GM19468 (cell line): Measurements from ENCODE around the gene ATAD1.
"Not testable (repeated sequence)": the region's sequence is repeated elsewhere in the genome, so short reads cannot be mapped to it uniquely, and the experiment has no call there.

Experiments used
- ATAC-seq: cut with Tn5 transposase; IDR thresholded peaks from one replicate; pipeline ENCODE4 v1.9.1; 2021; ENCODE audit warnings: mild to moderate bottlenecking, moderate library complexity, moderate number of reproducible peaks; ENCODE audit not compliant: unreplicated experiment; ENCODE audit errors: extremely low read depth

ATAD1 gene

GRCh38 chr10:87817609-87818504 lies at the start of gene ATAD1:
ATAD1 (minus strand) TSS chr10:87818226; CDS start chr10:87814599, 3,627 bp downstream.
- peak; percentile 74 for ATAC-seq

- no peak for ATAC-seq
These were observed 49.4 kb upstream of the ATAD1 start for GRCh38 chr10:87867453-87867852.

GRCh38 chr10:87866412-87866974 lies 48.5 kb upstream of the ATAD1 start:
- ATAC-seq = no peak

GRCh38 chr10:87865241-87865881 lies 47.3 kb upstream of the ATAD1 start:
- ATAC-seq = no peak

- no peak for ATAC-seq
These were observed 46.6 kb upstream of the ATAD1 start for GRCh38 chr10:87864496-87865059.

GRCh38 chr10:87863951-87864495 lies 46.0 kb upstream of the ATAD1 start:
- ATAC-seq = not testable (repeated sequence)

- ATAC-seq = peak; percentile 23
These were observed 45.3 kb upstream of the ATAD1 start, which contains the start of the genes KLLN and PTEN for GRCh38 chr10:87863053-87863943. KLLN (minus strand) TSS chr10:87863533; CDS start chr10:87862487, 1,046 bp downstream. PTEN (plus strand) TSS chr10:87863625; CDS start chr10:87864470, 845 bp downstream.

GRCh38 chr10:87862679-87863052 lies 44.6 kb upstream of the ATAD1 start:
- ATAC-seq = no peak

- peak; percentile 21 for ATAC-seq
These were observed 44.1 kb upstream of the ATAD1 start for GRCh38 chr10:87861953-87862678.

- ATAC-seq = no peak
These were observed 43.5 kb upstream of the ATAD1 start for GRCh38 chr10:87861566-87861952.

- ATAC-seq = no peak
These were observed 42.9 kb upstream of the ATAD1 start for GRCh38 chr10:87860816-87861403.

GRCh38 chr10:87860156-87860795 lies 42.2 kb upstream of the ATAD1 start:
- no peak for ATAC-seq

GRCh38 chr10:87855665-87856064 lies 37.6 kb upstream of the ATAD1 start:
- ATAC-seq = not testable (repeated sequence)

GRCh38 chr10:87855247-87855646 lies 37.2 kb upstream of the ATAD1 start:
- ATAC-seq = not testable (repeated sequence)

GRCh38 chr10:87852089-87852488 lies 34.1 kb upstream of the ATAD1 start:
- no peak for ATAC-seq

GRCh38 chr10:87850742-87851205 lies 32.7 kb upstream of the ATAD1 start:
- ATAC-seq = no peak

- ATAC-seq = no peak
These were observed 31.0 kb upstream of the ATAD1 start for GRCh38 chr10:87849001-87849400.

- ATAC-seq = no peak
These were observed 29.5 kb upstream of the ATAD1 start for GRCh38 chr10:87847550-87847949.
